CD1c-positive myeloid dendritic cell (primary cell): ENCODE results near the gene JARID2.
A peak's percentile ranks its signal among the peaks of the same experiment; 100 is the strongest.

Experiments used
- DNase-seq: peaks from one replicate; pipeline ENCODE4 v3.0.0-alpha.2; 2016; ENCODE audit errors: extremely low spot score

Gene JARID2

DNA sequence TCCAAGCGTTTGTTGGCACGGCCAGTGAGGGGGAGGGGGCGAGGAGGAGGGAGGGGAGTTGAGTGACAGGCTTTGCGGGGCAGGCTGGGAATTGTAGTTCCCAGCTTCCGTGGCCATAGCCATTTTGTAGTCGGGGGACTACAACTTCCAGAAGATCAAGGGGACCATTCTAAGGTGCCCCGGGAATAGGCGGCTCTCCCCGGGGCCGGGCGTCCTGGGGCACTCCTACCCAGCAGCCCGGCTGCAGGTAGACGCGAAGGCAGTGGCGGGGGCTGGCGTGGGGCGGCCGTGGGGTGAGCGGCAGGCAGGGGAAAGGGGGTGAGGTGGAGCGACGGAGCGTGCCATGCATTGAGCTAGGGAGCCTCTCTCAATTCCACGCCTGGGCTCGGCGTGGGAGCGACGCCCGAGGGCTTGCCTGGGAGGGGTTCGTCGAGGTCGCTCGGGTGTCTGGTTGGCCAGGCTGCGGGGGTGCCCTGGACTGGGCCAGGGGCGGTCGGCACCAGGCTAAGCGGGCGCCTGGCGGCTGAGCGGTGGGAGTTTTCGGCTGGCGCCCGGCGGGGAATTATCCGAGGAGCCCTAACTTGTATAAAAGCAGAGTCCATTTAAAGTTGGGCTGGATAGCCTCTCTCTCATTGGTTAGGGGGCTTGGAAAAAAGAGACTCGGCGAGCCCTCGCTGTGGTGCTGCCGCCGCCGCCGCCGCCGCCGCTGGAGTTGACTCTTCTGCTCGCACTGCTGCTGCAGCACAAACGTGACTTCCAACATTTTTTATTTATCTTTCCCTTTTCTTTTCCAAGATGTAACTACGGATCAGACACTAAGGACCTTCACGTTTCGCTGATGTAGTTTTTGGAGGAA is at the start of gene JARID2:
Gene JARID2 (plus strand): TSS at position 709 of the 856 bp plus-strand sequence. CDS start 471 bp downstream, outside the sequence.
- peak; percentile 98 for DNase-seq

DNA sequence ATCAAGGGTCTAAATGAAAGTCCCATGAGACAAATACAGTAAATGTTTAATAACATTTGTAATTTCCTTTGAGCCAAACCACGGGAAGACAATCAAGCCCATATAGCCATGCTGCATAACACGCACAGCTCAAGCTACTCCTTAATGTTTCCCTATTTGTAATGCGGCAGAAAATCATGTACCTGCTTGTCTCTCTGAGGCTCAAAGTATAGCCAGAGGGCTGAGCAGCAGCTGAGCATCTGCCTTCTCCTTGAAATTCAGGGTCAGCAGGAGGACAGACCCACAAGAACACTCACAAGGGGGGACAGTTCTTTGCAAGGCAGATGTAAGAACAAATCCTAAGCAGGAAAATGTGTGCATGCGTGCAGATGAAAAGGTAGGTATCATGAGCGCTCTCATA is 45.8 kb upstream of the JARID2 start:
- no peak for DNase-seq

DNA sequence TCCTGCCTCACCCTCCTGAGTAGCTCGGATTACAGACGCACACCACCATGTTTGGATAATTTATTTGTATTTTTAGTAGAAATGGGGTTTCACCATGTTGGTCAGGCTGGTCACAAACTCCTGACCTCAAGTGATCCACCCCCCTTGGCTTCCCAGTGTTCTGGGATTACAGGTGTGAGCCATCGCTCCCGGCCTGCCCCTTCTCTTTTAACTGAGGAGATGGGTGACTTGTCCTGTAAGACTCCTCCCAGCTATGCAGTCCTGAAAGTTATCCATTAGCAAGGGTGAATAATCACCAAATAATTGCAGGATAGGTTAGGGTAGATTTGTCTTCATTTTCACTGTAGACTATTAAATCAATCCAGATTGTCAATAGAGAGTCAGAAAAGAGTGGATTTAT is 40.5 kb upstream of the JARID2 start:
- no peak for DNase-seq

DNA sequence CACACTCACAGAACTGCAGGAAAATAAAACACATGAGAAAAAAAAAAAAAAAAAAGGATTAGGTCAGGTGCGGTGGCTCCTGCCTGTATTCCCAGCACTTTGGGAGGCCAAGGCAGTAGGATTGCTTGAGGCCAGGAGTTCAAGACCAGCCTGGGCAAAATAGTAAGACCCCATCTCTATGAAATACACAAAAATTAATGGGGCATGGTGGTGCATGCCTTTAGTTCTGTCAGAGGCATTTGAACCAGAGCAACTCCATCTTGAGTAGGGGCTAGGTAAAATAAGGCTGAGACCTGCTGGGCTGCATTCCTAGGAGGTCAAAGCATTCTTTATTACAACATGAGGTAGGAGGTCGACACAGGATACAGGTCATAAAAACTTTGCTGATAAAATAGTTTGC is 39.0 kb upstream of the JARID2 start:
- DNase-seq: no peak

DNA sequence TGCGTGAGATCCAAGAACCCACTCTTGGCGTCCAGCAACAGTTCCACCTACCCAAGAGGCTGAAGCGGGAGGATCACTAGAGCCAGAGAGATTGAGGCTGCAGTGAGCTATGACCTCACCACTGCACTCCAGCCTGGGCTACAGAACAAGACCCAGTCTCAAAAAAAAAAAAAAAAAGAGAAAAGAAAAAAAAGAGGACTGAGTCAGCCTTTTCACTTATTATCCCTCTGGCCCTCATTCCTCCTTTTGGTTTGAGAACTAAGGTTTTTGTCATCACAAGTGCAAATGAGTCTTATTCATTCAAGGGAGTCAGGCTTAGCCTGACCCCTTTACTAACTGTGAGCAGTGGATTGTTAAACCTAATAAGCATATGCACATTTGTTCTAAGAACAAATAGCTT is 37.9 kb upstream of the JARID2 start:
- peak; percentile 25 for DNase-seq

DNA sequence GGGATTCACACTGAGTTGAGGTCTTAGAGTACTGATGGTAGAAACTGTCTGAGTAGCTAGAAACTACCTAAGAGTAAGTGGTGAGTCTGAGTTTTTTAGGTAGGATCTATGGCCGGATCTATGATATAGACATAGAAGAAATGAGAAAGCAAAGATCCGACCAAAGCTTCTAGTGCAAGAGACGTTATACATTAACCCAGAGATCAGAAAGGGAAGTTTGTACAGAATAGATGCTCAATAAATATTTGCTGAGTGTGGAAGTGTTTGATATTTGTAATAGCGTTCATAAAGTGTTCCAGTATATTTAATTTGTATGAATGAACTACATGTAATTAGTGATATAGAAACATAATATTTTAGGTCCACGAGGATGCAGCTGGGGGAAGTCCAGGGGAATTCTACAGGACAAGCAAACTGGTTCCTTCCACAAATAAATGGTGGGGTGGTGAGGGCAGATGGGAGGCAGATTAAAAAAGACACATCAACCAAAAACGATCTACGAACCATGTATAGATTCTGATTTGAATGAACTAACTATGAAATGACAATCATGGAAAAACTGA is 31.9 kb upstream of the JARID2 start:
- DNase-seq: no peak

DNA sequence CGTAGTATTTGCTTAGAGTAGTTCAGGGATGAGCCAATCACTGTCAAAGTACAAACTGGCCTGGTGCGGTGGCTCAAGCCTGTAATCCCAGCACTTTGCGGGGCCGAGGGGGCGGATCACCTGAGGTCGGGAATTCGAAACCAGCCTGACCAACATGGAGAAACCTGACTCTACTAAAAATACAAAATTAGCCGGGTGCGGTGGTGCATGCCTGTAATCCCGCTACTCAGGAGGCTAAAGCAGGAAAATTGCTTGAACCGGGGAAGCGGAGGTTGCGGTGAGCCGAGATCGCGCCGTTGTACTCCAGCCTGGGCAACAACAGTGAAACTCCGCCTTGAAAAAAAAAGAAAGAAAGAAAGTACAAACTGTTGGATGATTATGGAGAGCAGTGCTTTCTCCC is 27.5 kb upstream of the JARID2 start:
- no peak for DNase-seq

DNA sequence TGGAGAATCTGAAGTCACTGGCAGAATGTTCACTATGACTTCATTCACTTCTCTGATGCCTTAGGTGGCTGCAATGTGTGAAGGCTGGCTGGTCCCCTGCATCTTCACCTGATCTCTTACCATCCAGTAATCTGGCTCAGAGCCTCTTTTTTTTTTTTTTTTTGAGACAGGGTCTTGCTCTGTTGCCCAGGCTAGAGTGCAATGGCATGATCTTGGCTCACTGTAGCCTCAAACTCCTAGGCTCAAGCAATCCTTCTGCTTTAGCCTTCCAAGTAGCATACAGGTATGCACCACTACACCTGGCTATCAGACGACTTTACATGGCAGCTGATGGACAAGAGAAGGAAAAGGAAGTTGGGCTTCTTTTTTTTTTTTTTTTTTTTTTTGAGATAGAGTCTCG is 25.8 kb upstream of the JARID2 start:
- DNase-seq: no peak

DNA sequence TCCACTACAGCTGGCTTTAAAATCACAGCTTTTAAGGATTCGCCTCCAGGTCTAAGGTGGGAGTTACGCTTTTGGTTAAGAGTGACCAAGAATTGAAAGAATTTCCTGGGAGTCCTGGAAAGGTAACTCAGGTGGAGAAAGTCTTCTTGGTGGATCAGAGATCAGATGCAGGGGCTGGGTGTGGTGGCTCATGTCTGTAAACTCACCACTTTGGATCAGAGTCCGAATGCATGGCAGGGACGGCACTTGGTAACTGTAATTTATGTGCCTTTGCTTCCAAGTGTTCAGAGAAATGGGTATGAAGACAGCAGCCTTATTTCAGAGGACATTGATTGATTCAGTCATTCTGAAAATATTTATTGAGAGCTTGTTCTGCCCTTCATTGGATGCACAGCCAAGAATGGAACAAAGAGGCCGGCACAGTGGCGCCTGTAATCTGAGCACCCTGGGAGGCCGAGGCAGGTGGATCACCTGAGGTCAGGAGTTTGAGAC is 18.0 kb upstream of the JARID2 start:
- no peak for DNase-seq

DNA sequence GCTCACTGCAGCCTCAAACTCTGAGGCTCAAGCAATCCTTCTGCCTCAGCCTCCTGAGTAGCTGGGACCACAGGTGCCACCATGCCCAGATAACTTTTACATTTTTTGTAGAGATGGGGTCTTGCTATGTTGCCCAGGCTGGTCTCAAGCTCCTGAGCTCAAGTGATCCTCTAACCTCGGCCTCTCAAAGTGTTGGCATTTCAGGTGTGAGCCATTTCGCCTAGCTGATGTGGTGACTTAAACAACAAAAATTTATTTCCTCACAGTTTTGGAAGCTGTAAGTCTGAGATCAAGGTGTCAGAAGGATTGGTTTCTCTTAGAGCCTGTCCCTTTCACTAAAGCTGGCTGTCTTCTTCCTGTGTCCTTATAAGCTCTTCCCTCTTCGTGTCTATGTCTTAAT is 15.0 kb upstream of the JARID2 start:
- DNase-seq: no peak

DNA sequence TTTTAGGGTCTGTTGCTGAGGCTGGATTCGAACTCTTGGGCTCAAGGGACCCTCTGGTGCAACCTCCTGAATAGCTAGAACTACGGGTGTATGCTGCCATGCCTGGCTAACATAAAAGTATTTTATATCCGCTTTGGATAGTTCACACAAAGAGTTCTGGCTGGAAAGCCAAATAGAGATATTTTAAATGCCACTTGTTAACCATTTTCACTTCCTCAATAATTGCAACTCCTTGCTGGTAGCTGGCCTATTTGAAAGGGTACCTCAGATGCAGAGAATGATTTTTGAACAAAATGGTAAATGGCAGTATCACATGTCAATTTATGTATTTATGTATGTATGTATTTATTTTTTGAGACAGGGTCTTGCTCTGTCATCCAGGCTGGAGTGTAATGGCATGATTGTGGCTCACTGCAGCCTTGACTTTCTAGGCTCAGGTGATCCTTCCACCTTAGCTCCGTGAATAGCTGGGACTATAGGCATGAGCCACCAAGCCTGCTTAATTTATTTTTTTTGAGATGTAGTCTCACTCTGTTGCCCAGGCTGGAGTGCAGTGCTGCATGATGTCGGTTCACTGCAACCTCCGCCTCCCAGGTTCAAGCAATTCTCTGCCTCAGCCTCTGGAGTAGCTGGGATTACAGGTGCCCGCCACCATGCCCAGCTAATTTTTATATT is 12.9 kb upstream of the JARID2 start:
- peak; percentile 40 for DNase-seq

DNA sequence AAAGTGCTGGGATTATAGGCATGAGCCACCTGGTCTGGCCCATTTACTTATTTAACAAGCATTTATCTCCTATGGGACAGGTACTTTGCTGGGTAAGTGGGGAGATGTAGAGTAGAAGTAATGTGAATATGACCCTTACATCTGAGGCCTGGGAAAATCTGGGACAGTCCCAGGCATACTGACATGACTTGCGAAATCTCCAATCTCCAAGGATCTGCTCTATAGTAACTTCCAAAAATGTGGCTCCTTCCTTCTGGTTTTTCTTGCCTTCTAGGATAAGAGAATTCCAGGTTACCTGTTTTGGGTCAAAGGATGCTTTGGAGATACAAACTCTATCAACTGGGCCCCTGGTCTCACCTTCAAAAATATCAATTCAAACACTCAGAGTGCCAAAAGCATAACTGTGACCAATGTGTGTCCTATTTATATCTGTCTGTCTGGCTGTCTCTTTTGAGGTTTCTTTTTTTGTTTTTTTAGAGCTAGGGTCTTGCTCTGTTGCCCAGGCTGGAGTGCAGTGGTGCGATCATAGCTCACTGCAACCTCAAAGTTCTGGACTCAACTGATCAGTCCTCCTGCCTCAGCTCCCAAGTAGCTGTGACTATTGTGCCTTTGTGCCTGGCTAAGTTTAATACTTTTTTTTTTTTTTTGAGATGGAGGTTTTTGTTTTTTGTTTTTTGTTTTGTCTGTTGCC is 11.7 kb upstream of the JARID2 start:
- no peak for DNase-seq

DNA sequence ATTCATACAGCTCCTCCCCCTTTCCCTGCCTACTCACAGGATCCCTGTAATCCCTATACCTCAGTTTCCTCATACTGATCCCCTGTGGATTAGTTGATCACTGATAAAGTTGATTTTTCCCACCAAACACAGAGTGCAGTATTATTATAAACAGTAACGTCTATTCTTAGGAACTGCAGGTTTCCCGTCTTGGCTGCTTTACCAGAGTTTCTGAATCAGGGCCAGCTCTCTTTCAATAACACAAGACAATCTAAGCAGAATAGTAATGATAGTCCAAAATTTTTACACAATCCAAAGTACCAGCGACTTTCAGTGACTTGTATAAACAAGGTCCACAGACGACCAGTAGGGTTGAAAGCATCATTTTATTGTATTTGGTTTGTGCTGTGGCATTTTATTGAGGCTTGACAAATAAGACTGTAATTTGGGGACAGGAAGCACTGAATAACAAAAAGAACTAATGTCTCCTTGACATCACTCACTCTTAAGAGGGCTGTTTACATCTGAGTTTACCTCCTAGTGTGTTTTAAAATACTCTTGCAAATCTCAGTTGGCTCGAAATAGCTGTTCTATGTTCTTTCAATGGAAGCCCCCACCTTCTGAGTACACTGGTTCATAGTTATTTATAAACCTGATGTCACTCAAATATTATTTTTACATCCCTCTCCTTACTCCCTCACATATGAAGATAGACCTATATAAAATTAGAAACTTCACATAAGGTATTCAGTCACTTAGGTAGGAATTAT is 6.1 kb upstream of the JARID2 start:
- no peak for DNase-seq

DNA sequence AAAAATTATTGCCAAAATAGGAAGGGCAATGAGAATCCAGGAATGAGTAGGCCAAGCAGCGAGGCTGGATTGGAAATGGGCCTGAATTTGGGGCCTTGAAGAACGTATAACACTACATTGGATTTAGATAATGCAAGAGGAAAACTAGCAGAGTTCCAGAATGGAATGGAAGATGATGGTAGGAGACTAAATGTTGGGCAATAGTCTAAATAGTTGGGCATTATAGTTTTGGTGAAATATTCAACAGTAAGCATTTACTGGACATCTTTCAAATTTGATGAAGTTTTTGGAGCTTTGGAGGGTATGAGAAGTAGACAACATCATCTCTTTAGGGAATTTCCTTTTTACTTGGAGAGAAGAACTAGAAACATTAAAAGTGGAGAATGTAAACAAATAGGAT is 3.4 kb upstream of the JARID2 start:
- no peak for DNase-seq

DNA sequence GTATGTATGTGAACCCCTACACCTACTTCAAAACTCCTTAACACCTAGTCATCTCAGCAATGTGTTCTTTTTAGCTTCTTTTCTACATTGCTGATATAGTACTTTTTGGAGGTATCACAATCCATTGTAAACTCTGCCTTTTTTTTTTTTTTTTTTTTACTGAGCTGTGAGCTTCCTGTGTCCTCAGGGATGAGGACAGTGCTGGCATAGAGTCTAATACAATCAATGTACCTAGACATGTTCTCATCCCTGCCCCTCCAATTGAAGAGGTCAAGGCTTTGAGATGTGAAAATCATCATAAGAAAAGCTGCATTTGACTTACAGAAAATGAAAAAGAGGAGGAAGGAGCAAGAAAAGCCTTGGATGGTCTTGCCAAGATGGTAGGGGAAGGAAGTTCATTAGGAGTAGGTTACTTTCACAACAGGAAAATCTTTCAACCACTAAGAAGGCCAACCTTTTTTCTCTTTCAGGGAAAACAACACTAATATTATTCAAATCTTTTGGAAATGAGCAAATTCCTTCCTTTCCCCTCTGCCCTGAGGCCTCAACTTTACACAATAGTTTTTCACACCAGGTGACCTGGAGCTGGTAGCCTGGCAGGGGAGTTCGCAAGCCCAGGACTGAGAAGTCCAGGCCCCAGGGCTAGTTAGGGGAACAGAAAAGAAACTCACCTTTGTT is 2.8 kb upstream of the JARID2 start:
- DNase-seq: no peak

DNA sequence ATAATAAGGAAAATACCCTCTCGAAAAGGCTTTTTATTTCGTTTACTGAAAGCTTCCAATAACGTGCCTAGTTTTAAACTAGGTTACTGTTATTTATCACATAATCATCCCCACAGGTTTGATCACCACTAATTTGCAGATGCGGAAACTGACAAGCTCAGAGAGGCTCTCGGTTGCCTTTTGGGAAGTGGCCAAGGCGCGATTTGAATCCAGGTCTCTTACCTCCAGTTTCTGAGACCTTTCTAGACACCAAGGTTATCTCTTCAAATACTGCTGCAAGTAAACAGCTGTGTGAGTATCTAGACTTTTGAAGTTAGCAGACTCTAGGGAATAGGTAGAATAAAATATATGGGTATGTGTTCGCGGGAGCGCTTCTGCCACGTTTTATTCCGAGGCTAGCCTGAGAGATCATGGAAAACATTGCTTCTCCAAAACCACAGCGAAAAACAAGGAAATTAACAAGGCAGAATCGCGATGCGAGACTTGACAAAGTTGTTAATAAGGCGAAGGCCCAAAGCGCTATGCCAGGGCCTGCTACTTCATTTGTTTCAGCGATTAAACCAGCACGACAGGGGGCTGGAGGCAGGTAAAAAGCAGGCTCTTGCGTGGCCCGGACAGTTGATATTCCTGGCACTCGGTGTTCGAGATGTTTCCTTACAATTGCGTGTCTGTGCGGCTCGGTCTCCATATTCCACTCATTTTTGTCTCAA is 1.8 kb upstream of the JARID2 start:
- DNase-seq: no peak

DNA sequence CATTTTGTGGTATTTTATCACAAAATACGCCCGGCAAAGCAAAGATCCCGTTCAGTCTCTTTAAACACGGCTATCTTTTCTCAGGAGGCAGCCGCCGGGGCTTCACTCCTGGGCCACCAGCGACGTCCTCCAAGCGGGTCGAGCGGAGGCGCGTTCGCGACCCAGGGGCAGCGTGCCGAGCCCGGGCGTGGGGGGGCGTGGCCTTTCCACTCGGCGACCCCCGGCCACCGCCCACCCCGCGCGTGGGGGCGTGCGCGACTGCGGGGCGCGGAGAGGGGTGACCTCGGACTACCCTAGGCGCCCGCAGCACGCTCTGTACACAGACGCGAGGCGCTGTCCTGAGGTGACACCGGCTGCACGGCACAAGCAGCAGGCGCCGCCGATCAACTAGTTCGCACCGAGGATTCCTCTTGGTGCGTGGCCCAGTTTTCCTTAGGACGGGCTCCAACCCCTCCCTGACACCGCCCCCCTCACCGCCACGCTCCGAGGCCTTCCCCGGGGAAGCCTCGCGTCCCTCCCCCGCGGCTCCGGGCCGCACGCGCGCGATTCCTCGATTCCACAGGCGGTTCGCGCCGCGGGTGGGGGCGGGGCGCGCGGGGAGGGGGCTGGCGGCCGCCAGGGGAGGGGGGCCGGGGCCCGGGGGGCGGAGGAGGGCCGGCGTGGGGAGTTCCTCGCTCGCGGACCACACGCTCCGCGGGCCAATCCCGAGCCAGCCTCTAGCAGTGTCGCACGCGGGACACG is 1.1 kb upstream of the JARID2 start:
- DNase-seq: no peak

DNA sequence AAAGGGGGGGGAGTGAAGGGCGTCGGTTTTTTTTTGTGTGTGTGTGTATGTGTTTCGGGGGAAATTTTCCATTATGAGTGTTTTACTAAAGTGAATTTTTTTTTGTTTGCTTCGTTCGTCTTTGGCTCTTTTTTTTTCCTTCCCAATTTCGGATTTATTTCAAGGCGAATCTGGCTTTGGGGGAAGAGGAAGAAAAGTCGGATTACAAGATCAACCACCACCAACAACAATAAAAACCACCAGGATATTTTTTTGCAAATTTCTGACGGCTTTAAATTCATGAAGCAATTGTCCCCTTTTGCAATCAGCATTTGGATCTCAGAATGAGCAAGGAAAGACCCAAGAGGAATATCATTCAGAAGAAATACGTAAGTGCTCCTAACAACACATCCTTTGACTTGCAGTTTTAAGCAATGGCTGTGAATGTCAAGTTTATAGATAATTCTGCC is 372 bp downstream of the JARID2 start:
- peak; percentile 54 for DNase-seq
